OCI-LY1 (cell line): ENCODE data around the gene CACNA1E.

Source experiments
- H2AFZ ChIP-seq: fragments of 200-600 bp; sonication (generic), shearing (Covaris generic); 2 replicates; pipeline ENCODE4 v1.6.0; 2014; ENCODE audit warnings: antibody characterized with exemption, mild to moderate bottlenecking, low read length
- H3F3A ChIP-seq: fragments of 200-600 bp; sonication (generic), shearing (Covaris generic); 2 replicates; pipeline ENCODE4 v1.6.0; 2014; ENCODE audit warnings: mild to moderate bottlenecking, antibody characterized with exemption, low read length, moderate library complexity; ENCODE audit not compliant: insufficient read depth
- H3K27ac ChIP-seq: fragments of 200-600 bp; sonication (generic); 2 replicates; pipeline ENCODE4 v1.5.1; 2014; ENCODE audit warnings: low read length, mixed run types, mild to moderate bottlenecking, low read depth; ENCODE audit not compliant: poor library complexity, severe bottlenecking
- H3K27me3 ChIP-seq: fragments of 200-600 bp; sonication (generic); 2 replicates; pipeline ENCODE4 v1.6.0; 2014; ENCODE audit warnings: antibody characterized with exemption, mild to moderate bottlenecking, low read length, moderate library complexity; ENCODE audit not compliant: insufficient read depth
- H3K36me3 ChIP-seq: fragments of 200-600 bp; sonication (generic); 2 replicates; pipeline ENCODE4 v1.6.1; 2014; ENCODE audit warnings: mild to moderate bottlenecking, antibody characterized with exemption, low read length, moderate library complexity, mixed read lengths; ENCODE audit not compliant: insufficient read depth
- H3K4me1 ChIP-seq: fragments of 200-600 bp; sonication (generic); 2 replicates; pipeline ENCODE4 v1.5.1; 2014; ENCODE audit warnings: mild to moderate bottlenecking, low read length, moderate library complexity; ENCODE audit not compliant: insufficient read depth, severe bottlenecking
- H3K4me2 ChIP-seq: fragments of 200-600 bp; sonication (generic), shearing (Covaris generic); 2 replicates; pipeline ENCODE4 v1.6.1; 2014; ENCODE audit warnings: low read length
- H3K4me3 ChIP-seq: fragments of 200-600 bp; sonication (generic); 2 replicates; pipeline ENCODE4 v1.5.1; 2014; ENCODE audit warnings: low read length, low read depth, mild to moderate bottlenecking, mixed read lengths; ENCODE audit not compliant: poor library complexity, severe bottlenecking
- H3K79me2 ChIP-seq: fragments of 200-600 bp; shearing (Covaris generic); 2 replicates; pipeline ENCODE4 v1.6.1; 2016; ENCODE audit warnings: mixed run types, low read length, mixed read lengths; ENCODE audit not compliant: insufficient read depth
- H3K9ac ChIP-seq: fragments of 200-600 bp; sonication (generic), shearing (Covaris generic); 2 replicates; pipeline ENCODE4 v1.6.1; 2014; ENCODE audit warnings: mild to moderate bottlenecking, low read length, mixed read lengths
- H3K9me2 ChIP-seq: fragments of 200-600 bp; sonication (generic), shearing (Covaris generic); 2 replicates; pipeline ENCODE4 v1.6.1; 2014; ENCODE audit warnings: low read depth, mild to moderate bottlenecking, low read length, mixed read lengths
- H3K9me3 ChIP-seq: fragments of 200-600 bp; shearing (Covaris generic); 2 replicates; pipeline ENCODE4 v1.6.1; 2014; ENCODE audit warnings: low read length, mixed read lengths
- H4K20me1 ChIP-seq: fragments of 200-600 bp; sonication (generic), shearing (Covaris generic); 2 replicates; pipeline ENCODE4 v1.6.0; 2016; ENCODE audit warnings: mild to moderate bottlenecking, low read length; ENCODE audit not compliant: insufficient read depth
- EZH2 ChIP-seq: fragments of 200-600 bp; sonication (generic), shearing (Covaris generic); IDR thresholded peaks from 2 replicates; pipeline ENCODE4 v1.8.0; 2017; ENCODE audit warnings: borderline replicate concordance, mixed run types, mild to moderate bottlenecking, antibody characterized with exemption, low read length, moderate library complexity, mixed read lengths
- TF ChIP-seq, protein P1 (sequence below): fragments of 200-600 bp; sonication (generic), shearing (Covaris generic); IDR thresholded peaks from 2 replicates; pipeline ENCODE4 v1.5.1; 2017; ENCODE audit warnings: mild to moderate bottlenecking, antibody characterized with exemption, low read length, moderate library complexity, mixed read lengths

CACNA1E gene

DNA sequence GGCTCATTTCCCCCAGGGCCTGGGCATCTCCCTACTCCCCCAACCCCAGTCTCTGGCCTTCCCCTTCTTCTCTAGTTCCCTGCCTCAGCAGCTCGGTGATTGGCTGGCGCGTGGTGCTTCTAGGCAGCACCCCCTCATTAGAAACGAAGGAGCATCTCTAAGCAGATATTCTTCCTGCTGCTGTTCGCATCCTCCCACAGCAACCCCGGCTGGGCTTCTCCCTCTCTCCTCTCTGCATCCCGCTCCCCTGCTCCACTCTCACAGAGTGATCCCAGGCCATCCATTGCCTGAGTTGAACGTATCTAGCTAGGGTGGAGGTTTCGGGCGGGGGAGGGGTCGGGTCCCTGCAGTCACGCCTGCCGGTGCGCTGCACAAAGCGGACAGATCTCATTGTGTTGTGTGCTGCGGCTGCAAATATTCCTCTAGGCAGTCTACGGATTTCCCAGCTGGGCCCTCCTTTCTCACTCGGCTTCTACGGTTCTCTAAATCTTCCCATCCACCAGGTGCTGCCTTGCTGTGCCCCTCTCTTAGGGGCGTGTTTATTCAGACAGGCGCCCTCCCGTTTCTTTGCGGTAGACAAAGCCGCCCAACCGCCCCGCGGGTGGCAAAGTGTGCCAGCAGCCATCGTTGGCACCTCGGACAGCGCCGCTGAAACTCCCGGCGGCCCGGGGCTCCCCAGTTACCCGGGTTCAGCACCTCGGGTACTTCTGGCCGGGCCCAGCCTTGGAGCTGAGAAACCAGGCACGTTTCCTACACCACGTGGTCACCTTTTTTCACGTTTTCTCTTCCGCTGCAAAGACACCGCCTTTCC is 2.2 kb downstream of the CACNA1E start:
- no peak overlapping the region for H3K27ac ChIP-seq
- no peaks in the 10 kb centered on the region for H4K20me1 ChIP-seq
- no peak overlapping the region for H3K4me3 ChIP-seq
- no peak overlapping the region for H3K9ac ChIP-seq
- no peaks in the 10 kb centered on the region for H3K79me2 ChIP-seq
- H3K4me1 ChIP-seq: no peaks in the 10 kb centered on the region
- no peaks in the 10 kb centered on the region for H3F3A ChIP-seq
- no peaks in the 10 kb centered on the region for H3K9me2 ChIP-seq
- H3K4me2 ChIP-seq: no peak overlapping the region
- H3K9me3 ChIP-seq: no peaks in the 10 kb centered on the region
- TF ChIP-seq EZH2: no peak
- TF ChIP-seq, protein P1, sequence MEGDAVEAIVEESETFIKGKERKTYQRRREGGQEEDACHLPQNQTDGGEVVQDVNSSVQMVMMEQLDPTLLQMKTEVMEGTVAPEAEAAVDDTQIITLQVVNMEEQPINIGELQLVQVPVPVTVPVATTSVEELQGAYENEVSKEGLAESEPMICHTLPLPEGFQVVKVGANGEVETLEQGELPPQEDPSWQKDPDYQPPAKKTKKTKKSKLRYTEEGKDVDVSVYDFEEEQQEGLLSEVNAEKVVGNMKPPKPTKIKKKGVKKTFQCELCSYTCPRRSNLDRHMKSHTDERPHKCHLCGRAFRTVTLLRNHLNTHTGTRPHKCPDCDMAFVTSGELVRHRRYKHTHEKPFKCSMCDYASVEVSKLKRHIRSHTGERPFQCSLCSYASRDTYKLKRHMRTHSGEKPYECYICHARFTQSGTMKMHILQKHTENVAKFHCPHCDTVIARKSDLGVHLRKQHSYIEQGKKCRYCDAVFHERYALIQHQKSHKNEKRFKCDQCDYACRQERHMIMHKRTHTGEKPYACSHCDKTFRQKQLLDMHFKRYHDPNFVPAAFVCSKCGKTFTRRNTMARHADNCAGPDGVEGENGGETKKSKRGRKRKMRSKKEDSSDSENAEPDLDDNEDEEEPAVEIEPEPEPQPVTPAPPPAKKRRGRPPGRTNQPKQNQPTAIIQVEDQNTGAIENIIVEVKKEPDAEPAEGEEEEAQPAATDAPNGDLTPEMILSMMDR: no peak
- no peaks in the 10 kb centered on the region for H3K27me3 ChIP-seq
- H3K36me3 ChIP-seq: no peaks in the 10 kb centered on the region
- no peak overlapping the region for H2AFZ ChIP-seq

DNA sequence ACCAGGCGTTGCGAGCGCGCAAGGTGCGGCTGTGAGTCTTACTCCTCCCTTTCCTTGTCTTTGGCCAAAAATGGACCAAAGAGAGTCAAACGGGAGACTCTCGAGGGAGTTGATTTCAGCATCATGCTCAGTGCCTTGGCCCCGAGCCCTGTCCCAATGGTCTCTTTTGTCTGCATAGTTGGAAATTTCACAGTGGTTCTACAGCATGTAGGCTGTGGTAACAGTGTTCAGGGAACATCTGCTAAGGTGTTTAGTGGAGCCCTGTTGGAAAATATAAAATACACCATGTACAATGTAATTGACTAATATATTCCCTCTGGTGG is 2.7 kb downstream of the CACNA1E start:
- Histone ChIP-seq H3K9ac (no peak overlapping the region), H3K4me1 (no peaks in the 10 kb centered on the region), H3K36me3 (no peaks in the 10 kb centered on the region), H3K9me2 (no peaks in the 10 kb centered on the region), H3F3A (no peaks in the 10 kb centered on the region), H3K27ac (no peak overlapping the region), H2AFZ (no peak overlapping the region), H3K27me3 (no peaks in the 10 kb centered on the region), H3K4me2 (no peak overlapping the region), H3K79me2 (no peaks in the 10 kb centered on the region), H4K20me1 (no peaks in the 10 kb centered on the region), H3K9me3 (no peaks in the 10 kb centered on the region), H3K4me3 (no peak overlapping the region)
- no peak for TF ChIP-seq EZH2
- TF ChIP-seq, protein P1: no peak

DNA sequence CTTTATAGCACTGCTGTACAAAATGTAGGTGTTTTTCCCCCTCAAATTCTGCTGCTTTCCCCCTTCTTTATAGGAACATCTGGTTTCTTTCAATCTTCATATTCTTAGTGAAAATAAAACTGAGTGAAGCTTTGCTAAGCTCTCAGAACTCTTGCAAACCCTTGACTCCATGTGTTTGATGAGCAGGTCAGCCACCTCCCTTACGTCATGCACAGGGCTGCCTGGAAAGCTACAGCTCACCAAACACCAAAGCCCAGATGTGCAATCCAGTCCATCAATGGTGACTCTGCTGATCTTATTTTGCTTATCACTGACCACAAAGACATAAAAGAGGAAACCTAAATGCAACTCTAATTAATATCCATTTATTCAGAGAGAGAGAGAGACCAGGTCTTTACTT is 5.5 kb downstream of the CACNA1E start:
- Histone ChIP-seq H3K79me2 (no peaks in the 10 kb centered on the region), H3F3A (no peaks in the 10 kb centered on the region), H3K9ac (no peak overlapping the region), H3K4me3 (no peak overlapping the region), H3K9me3 (no peaks in the 10 kb centered on the region), H3K27me3 (no peaks in the 10 kb centered on the region), H4K20me1 (no peaks in the 10 kb centered on the region), H3K36me3 (no peaks in the 10 kb centered on the region), H3K4me1 (no peaks in the 10 kb centered on the region), H3K4me2 (no peak overlapping the region), H3K9me2 (no peaks in the 10 kb centered on the region), H2AFZ (no peak overlapping the region), H3K27ac (no peak overlapping the region)
- TF ChIP-seq, protein P1: no peak
- TF ChIP-seq EZH2: no peak
